HG03432 (cell line): Measurements from ENCODE around the gene RFX1.

Source experiments
- ATAC-seq: cut with Tn5 transposase; IDR thresholded peaks from one replicate; pipeline ENCODE4 v1.9.1; 2021; ENCODE audit warnings: mild to moderate bottlenecking, moderate library complexity; ENCODE audit not compliant: unreplicated experiment

The RFX1 gene

DNA sequence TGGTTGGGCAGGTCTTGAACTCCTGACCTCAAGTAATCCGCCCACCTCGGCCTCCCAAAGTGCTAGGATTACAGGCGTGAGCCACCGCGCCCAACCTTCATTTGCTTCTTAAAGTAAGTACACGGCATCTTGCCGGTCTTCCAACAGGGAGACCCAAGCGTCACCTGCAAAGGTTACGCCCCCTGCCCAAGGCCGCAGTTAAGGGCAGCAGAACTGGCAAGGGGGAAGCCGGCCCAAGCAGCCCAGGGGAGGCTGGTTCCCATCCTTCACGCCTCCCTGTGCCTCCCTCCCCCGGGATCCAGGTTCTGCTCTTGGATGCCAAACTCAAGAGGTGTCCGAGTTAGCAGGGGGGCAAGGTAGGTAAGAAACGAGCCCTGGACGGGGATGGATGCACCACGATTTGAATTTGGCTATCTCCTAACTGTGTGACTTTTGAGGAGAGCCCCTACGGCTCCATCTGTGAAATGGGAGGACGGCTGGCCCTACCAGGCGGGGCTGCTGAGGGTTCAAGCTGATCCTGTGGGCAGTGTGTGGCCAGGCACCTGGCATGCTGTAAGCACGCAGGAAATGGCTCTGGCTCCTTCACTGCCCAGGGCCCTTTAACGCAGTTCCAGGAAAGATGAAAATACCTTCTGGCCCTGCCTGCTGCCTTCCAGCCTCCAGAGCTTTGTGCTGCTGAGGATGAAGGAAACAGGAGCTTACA lies 9.0 kb downstream of the RFX1 start:
- ATAC-seq, result no peak

DNA sequence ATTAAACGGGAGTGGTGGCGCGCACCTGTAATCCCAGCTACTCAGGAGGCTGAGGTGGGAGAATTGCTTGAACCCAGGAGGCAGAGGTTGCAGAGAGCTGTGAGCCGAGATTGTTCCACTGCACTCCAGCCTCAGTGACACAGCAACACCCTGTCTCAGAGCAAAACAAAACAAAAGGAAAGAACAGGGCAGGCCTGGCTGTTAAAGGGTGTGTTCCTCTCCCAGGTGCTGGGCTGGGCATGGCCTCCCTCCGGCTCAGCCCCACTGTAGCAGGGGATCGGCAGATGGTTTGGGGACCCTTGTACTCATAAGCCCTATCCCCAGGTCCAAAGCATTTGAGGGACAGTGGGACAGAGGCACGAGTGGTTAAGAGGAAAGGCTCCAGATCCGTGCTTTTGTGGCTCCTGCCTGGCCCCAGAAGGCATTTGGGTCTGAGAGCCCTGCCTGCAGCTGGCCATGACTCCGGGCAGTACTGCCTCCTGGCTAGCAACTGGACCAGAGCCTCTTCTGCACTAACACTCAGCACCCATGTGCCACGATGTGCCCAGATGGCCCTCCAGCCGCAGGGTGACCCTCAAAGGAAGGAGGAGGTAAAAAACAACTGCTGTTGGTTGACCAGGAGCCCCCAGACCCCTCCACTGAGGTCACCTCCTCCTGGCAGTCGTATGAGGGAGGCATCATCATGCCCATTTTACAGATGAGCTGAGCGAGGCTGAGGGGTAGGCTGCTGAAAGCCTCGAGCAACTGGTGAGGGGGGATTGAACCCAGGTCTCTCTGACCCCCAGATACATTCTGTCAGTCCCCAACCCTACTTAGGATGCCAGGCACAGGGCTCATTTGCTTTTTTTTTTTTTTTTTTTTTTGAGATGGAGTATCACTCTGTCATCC lies 10.0 kb downstream of the RFX1 start:
- no peak for ATAC-seq

DNA sequence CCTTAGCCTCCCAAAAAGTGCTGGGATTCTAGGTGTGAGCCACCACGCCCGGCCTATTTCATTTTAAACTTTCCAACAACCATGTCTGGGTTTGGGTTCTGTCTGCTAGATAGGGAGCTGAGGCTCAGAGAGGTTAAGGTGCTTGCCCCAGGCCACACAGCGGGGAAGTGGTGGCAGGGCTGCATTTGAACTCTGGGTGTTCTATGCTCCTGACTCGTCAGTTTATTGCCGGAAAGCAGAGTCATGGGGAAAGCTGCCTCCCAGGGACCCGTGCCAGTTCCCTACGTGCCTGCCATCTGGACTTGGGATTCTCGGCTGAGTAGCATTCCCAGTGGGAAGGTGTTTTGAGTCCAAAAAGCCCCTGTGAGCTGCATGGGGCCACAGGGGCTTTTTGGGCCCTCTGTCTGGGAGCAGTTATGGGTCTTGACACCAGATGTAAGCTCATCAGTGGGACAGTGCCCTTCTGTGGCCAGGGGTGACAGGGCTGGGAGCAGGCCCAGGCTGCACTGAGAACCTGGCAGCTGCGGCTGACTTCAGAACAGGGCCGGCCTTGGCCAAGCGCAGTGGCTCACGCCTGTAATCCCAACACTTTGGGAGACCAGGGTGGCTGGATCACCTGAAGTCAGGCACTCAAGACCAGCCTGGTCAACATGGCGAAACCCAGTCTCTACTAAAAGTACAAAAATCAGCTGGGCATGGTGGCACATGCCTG lies 10.9 kb downstream of the RFX1 start:
- no peak for ATAC-seq

DNA sequence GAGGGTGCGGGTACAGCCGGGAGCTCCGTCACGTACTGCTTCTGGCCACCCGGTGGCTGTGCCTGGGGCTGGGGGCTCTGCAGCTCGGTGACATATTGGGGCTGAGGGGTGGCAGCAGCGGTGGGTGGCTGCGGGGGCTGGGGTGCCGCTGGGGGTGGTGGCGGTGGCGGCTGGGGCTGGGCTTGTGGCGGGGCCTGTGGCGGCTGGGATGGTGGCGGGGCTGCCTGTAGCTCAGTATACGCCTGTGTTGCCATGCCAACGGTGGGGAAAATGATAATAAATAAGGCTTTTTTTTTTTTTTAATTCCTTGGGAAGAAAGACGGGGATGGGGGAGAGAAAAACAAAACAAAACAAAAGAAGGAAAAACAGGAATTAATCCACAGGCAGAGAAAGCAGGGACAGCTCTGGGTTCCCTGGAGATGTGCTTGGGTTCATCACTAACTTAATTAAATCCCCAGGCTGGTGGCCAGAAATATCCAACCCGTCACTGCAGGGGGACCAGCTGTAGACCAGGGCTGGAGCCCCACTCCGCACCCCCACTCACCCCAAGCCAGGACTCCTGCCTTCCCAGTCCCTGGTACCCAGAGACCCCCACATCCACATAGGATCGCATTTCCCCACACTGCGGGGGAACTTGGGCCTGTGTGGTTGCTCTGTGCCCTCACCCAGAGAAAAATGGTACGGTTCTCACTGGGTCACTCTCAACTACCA lies 12.4 kb downstream of the RFX1 start:
- no peak for ATAC-seq

- ATAC-seq, result no peak
These were observed 14.1 kb downstream of the RFX1 start for GRCh38 chr19:13992025-13992424.

DNA sequence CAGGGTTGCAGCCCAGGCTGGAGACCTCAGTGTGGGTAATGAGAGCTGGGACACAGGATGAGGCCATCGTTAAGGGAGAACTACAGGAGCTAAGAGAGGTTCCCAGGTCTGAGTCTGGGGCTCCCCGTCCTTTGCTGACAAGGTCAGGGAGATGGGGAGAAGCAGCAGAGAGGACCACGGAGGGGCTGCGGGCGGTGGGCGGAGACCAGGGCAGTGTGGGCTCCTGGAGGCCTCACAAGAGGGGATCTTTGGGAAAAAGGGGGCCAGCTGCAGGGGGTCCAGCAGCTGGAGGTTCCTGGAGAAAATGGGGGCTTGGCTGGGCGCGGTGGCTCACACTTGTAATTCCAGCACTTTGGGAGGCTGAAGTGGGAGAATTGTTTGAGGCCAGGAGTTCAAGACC lies 16.0 kb downstream of the RFX1 start:
- no peak for ATAC-seq

- no peak for ATAC-seq
These were observed 16.6 kb downstream of the RFX1 start for GRCh38 chr19:13989487-13989886.

- ATAC-seq, result no peak
These were observed 18.8 kb downstream of the RFX1 start for GRCh38 chr19:13987101-13987890.

- peak; percentile 84 for ATAC-seq
These were observed 19.7 kb downstream of the RFX1 start for GRCh38 chr19:13986348-13986904.

DNA sequence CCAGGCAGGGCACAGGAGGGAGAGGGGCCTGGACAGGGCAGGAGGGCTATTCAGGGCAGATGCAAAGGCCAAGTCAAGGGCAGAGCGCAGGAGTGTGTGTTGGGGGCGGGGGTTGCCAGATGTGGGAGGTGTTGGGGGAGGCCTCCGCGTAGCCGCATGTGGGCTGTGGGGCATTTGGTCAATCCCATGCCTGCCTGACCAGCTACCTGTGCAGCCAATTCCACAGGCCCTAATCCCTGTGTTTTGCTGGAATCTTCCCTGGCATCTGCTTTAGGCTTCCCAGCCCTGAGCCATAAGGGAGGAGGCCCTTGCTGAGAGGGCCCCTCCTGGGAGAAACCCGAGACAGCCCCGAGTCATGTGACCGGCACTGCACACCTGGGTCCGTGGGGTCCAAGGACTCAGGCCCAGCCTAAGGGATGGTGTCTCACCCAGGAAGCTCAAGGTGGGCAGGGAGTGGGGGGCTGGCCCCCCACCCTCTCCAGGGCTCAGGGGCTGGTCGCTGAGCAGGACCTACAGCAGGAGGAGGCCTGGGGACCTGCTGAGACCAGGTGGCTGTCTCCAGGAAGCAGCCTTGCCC lies 20.3 kb downstream of the RFX1 start:
- no peak for ATAC-seq

DNA sequence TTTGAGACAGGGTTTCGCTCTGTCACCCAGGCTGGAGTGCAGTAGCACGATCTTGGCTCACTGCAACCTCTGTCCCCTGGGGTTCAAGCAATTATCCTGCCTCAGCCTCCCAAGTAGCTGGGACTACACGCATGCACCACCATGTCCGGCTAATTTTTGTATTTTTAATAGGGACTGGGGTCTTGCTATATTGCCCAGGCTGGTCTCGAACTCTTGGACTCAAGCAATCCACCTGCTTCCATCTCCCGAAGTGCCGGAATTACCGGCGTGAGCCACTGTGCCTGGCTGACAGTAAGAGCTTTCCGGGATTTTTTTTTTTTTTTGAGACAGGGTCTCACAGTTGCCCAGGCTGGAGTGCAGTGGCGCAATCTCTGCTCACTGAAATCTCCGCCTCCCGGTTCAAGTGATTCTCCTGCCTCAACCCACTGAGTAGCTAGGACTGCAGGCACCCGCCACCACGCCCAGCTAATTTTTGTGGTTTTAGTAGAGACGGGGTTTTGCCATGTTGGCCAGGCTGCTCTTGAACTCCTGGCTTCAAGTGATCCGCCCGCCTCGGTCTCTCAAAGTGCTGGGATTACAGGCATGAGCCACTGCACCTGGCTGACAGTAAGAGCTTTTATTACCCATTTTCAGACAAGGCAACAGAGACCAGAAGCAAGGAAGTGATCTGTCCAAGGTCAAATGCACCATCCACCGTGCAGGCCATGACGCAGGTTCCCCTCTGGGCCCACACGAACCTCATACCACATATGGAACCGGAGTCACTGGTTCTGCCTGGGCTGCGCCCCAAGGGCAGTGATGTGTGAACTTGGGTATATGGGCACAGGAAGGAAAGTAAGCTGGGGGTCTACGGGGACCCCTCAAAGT lies 21.0 kb downstream of the RFX1 start:
- no peak for ATAC-seq

DNA sequence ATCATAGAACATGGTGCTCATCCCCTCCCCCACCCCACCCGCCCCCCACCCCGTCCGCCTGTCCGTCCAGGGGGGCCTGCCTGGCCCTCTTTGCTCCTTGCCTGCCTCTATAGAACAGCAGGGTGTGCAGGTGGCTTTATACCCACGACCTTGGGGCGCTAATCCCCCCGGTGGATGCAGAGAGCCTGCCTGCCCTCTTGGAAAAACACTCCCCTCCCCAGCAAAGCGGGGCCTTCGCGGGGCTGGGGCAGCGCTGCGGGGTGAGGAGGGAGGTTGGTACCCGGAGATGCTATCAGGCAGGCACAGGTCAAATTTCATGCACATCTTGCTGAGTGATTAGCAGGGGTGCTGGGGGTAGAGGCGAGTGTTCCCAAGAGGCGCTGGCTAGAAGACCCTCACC lies 21.9 kb downstream of the RFX1 start:
- no peak for ATAC-seq

- no peak for ATAC-seq
These were observed 22.8 kb downstream of the RFX1 start for GRCh38 chr19:13983213-13983889.

- no peak for ATAC-seq
These were observed 23.3 kb downstream of the RFX1 start for GRCh38 chr19:13982773-13983172.

DNA sequence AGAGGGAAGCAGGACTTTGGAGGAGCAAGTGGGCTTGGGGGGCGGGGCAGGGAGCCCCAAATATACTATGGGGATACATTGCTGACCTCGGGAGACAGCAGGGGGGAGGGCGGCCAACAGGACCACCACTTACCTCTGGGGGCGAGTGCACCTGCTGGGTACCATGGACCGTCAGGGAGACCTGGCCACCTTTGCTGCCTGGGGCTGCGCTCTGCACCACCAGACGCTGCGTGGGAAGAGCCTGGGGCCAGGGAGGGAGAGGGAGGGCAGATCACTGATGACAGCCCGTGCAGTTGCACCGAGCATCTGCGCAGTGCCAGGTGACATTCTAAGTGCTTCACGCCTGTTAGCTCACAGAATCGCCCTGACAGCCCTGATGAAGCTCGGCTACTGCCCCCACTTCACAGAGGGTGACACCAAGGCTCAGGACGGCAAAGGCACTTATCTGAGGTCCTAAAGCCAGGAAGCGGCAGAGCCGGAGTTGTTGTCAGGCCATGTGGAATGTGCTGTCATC lies 24.1 kb downstream of the RFX1 start:
- no peak for ATAC-seq

GRCh38 chr19:13981467-13981866 lies 24.7 kb downstream of the RFX1 start:
- ATAC-seq, result no peak

DNA sequence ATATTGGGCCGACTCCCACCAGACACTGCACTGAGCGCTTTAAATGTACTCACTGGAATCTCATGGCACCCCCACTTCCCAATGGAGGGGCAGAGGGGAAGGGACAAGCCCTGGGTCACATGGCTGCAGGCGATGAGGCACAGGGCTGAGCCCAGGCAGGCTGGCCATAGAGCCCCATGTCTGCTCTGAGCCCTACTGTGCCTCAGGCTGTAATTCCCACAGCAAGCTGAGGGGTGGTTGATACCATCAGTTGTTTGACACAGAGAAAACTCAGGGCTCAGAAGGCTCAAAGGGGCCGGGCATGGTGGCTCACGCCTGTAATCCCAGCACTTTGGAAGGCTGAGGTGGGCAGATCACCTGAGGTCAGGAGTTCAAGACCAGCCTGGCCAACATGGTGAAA lies 25.1 kb downstream of the RFX1 start:
- ATAC-seq, result no peak

DNA sequence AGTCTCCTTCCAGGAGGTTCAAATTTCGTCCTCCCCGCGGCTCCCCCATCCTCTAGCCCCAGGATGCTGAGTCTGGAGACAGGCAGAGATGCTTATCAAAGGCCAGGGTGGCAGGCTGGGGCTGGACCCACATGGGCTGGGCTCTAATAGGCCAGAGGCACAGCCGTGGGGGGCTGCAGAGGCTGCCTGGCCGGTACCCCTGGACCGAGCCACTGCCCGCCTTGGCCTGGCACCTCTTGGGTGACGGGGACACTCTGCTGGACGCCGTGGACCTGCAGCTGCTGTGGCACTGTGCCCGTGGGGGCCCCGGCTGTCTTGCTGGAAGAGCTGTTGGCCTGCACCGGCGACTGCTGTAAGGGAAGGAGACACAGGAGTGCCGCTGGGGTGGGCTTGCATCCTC lies 25.8 kb downstream of the RFX1 start:
- ATAC-seq, result no peak
